Keratinocyte (primary cell): ENCODE results near the gene TMEM184A. TPM values are rescaled to one million over a fixed set of nuclear protein-coding genes. Genes with fewer than 3 reads are reported as not detected.

Source experiments
- DNase-seq: peaks from one replicate; pipeline ENCODE4 v3.0.0-alpha.2; 2011; ENCODE audit warnings: low read depth, missing footprints, low spot score
- FAIRE-seq: peaks from 2 replicates; lab custom pipeline; 2011; peaks lifted over from hg19 to GRCh38; lab: Jason Lieb, UNC
- H2AFZ ChIP-seq: 2 replicates; pipeline ENCODE4 v1.6.0; 2012; ENCODE audit warnings: low read length, control low read depth, inconsistent platforms; ENCODE audit not compliant: control insufficient read depth
- H3K27ac ChIP-seq: 2 replicates; pipeline ENCODE4 v1.5.1; 2011; ENCODE audit warnings: low read length; ENCODE audit not compliant: control insufficient read depth, insufficient read depth
- H3K27me3 ChIP-seq: 3 replicates; pipeline ENCODE4 v1.6.0; 2011; ENCODE audit warnings: low read length; ENCODE audit not compliant: control insufficient read depth, insufficient read depth; ENCODE audit errors: extremely low read depth
- H3K36me3 ChIP-seq, 2 experiments: 2 replicates in 1 of 2; 3 replicates in 1 of 2; pipeline ENCODE4 v1.5.1; 2011; ENCODE audit warnings: low read length in 2 of 2, mild to moderate bottlenecking in 1 of 2; ENCODE audit not compliant: control insufficient read depth in 2 of 2, insufficient read depth in 2 of 2; ENCODE audit errors: extremely low read depth in 1 of 2
- H3K4me1 ChIP-seq: 3 replicates; pipeline ENCODE4 v1.5.1; 2011; ENCODE audit warnings: low read length; ENCODE audit not compliant: control insufficient read depth, insufficient read depth; ENCODE audit errors: extremely low read depth
- H3K4me2 ChIP-seq: 3 replicates; pipeline ENCODE4 v1.6.0; 2011; ENCODE audit warnings: low read depth, low read length; ENCODE audit not compliant: control insufficient read depth, insufficient read depth; ENCODE audit errors: extremely low read depth
- H3K4me3 ChIP-seq, 3 experiments: fragments of 200-600 bp in 1 of 3; sonication (generic) in 1 of 3; 2 replicates in 2 of 3; 3 replicates in 1 of 3; pipeline ENCODE4 v1.5.1; 2011 to 2016; ENCODE audit warnings: low read length in 3 of 3, mild to moderate bottlenecking in 3 of 3, control low read depth in 2 of 3, inconsistent platforms in 1 of 3, low read depth in 1 of 3, mixed read lengths in 1 of 3, mixed run types in 1 of 3, moderate library complexity in 1 of 3; ENCODE audit not compliant: control insufficient read depth in 2 of 3, insufficient read depth in 2 of 3; ENCODE audit errors: extremely low read depth in 1 of 3
- H3K79me2 ChIP-seq: 2 replicates; pipeline ENCODE4 v1.6.0; 2012; ENCODE audit warnings: low read length; ENCODE audit not compliant: control insufficient read depth, insufficient read depth
- H3K9ac ChIP-seq: 3 replicates; pipeline ENCODE4 v1.6.0; 2011; ENCODE audit warnings: low read length; ENCODE audit not compliant: control insufficient read depth, insufficient read depth; ENCODE audit errors: extremely low read depth
- H3K9me1 ChIP-seq: 3 replicates; pipeline ENCODE4 v1.6.0; 2011; ENCODE audit warnings: low read length; ENCODE audit not compliant: control insufficient read depth, insufficient read depth; ENCODE audit errors: extremely low read depth
- H3K9me3 ChIP-seq: 2 replicates; pipeline ENCODE4 v1.5.1; 2012; ENCODE audit warnings: low read depth, low read length; ENCODE audit not compliant: control insufficient read depth
- H4K20me1 ChIP-seq: 3 replicates; pipeline ENCODE4 v1.6.0; 2011; ENCODE audit warnings: low read length; ENCODE audit not compliant: control insufficient read depth, insufficient read depth; ENCODE audit errors: extremely low read depth
- EZH2 ChIP-seq: IDR thresholded peaks from one replicate; pipeline ENCODE4 v1.6.1; 2012; ENCODE audit warnings: inconsistent platforms, mild to moderate bottlenecking, low read length, moderate library complexity
- dilution Hi-C: fragments of 300-500 bp; cut with MboI; formaldehyde crosslinking; loops from one replicate; pipeline ENCODE4 v1.7.0; 2020; ENCODE audit warnings: low sequenced_read_pairs; ENCODE audit not compliant: extremely low pct_ligation_motif_present
- polyA plus RNA-seq, 5 experiments: library from polyadenylated mRNA; depleted of rRNA in 3 of 5; stranded (reverse) in 3 of 5; stranded (forward) in 1 of 5; unstranded in 1 of 5; fragments of >200 nt; gene quantifications; 1 replicate in 1 of 5; 2 replicates in 3 of 5; 3 replicates in 1 of 5; pipeline versions ENCODE4 v1.2.1 to v1.2.3, GENCODE V29; 2011 to 2012; ENCODE audit warnings: missing spikeins in 2 of 5, low read depth in 1 of 5, low replicate concordance in 1 of 5
- TF ChIP-seq, protein P1 (sequence below), 3 experiments: IDR thresholded peaks in 1 of 3; conservative IDR thresholded peaks in 1 of 3; optimal IDR thresholded peaks in 1 of 3; 2 replicates in 2 of 3; 3 replicates in 1 of 3; pipeline versions ENCODE3 to v1.5.1; 2011; ENCODE audit warnings: low read length in 3 of 3, mild to moderate bottlenecking in 3 of 3, moderate library complexity in 2 of 3, control low read depth in 1 of 3, inconsistent platforms in 1 of 3; ENCODE audit not compliant: insufficient read depth in 2 of 3; ENCODE audit errors: extremely low read depth in 1 of 3

Gene TMEM184A
- polyA plus RNA-seq, 1 donor (not counting 4 experiments of a cell fraction or from before 2014, with no cell fraction given) = 2.9 TPM

- H3K27me3 ChIP-seq = no peaks in the 10 kb centered on the region
- H3K9ac ChIP-seq = no peak overlapping the region
- dilution Hi-C loops = no loop called here
- H3K36me3 ChIP-seq = no peaks in the 10 kb centered on the region
- H4K20me1 ChIP-seq = no peaks in the 10 kb centered on the region
- H2AFZ ChIP-seq = no peak overlapping the region
- no peak overlapping the region for H3K27ac ChIP-seq
- no peaks in the 10 kb centered on the region for H3K79me2 ChIP-seq
- TF ChIP-seq, protein P1, sequence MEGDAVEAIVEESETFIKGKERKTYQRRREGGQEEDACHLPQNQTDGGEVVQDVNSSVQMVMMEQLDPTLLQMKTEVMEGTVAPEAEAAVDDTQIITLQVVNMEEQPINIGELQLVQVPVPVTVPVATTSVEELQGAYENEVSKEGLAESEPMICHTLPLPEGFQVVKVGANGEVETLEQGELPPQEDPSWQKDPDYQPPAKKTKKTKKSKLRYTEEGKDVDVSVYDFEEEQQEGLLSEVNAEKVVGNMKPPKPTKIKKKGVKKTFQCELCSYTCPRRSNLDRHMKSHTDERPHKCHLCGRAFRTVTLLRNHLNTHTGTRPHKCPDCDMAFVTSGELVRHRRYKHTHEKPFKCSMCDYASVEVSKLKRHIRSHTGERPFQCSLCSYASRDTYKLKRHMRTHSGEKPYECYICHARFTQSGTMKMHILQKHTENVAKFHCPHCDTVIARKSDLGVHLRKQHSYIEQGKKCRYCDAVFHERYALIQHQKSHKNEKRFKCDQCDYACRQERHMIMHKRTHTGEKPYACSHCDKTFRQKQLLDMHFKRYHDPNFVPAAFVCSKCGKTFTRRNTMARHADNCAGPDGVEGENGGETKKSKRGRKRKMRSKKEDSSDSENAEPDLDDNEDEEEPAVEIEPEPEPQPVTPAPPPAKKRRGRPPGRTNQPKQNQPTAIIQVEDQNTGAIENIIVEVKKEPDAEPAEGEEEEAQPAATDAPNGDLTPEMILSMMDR (optimal IDR thresholded peaks at IDR 0.05 in 1 of 3, IDR thresholded peaks at IDR 0.05 in 1 of 3, conservative IDR thresholded peaks at IDR 0.05 in 1 of 3; ENCODE audit: extremely low read depth in 1 of 3, insufficient read depth in 2 of 3, low read length in 3 of 3) = peak in 1 of 3 experiments; percentile 15
- no peak for TF ChIP-seq EZH2
- H3K9me3 ChIP-seq = no peaks in the 10 kb centered on the region
- DNase-seq (no peak), FAIRE-seq (no peak)
- peaks cover 38% of the 10 kb centered on the region for H3K4me1 ChIP-seq
- H3K4me3 ChIP-seq = no peak overlapping the region
- no peaks in the 10 kb centered on the region for H3K9me1 ChIP-seq
- no peak overlapping the region for H3K4me2 ChIP-seq
Observed at GRCh38 chr7:1558181-1558811, 2.3 kb upstream of the TMEM184A start.

- Histone ChIP-seq H3K4me3 (no peak overlapping the region), H3K4me2 (no peak overlapping the region)
Observed at GRCh38 chr7:1557771-1558170, 1.8 kb upstream of the TMEM184A start.

More at GRCh38 chr7:1557771-1558170, 1.8 kb upstream of the TMEM184A start:
- Histone ChIP-seq H3K9ac (no peak overlapping the region), H3K9me1 (no peaks in the 10 kb centered on the region), H3K9me3 (no peaks in the 10 kb centered on the region), H3K27me3 (no peaks in the 10 kb centered on the region), H3K27ac (no peak overlapping the region), H3K4me1 (peaks cover 38% of the 10 kb centered on the region), H4K20me1 (no peaks in the 10 kb centered on the region), H3K79me2 (no peaks in the 10 kb centered on the region), H2AFZ (no peak overlapping the region), H3K36me3 (no peaks in the 10 kb centered on the region)
- TF ChIP-seq EZH2 = no peak
- TF ChIP-seq, protein P1 (optimal IDR thresholded peaks at IDR 0.05 in 1 of 3, IDR thresholded peaks at IDR 0.05 in 1 of 3, conservative IDR thresholded peaks at IDR 0.05 in 1 of 3; ENCODE audit: extremely low read depth in 1 of 3, insufficient read depth in 2 of 3, low read length in 3 of 3) = no peak
- dilution Hi-C loops = no loop called here
- FAIRE-seq (no peak), DNase-seq (no peak)
